ENCODE data around the gene OSBP2. TPM values are rescaled to one million over a fixed set of nuclear protein-coding genes. Genes with fewer than 3 reads are reported as not detected.

The OSBP2 gene
- total RNA-seq, 1 experiment from 2014 or later = 10.2 TPM

DNA sequence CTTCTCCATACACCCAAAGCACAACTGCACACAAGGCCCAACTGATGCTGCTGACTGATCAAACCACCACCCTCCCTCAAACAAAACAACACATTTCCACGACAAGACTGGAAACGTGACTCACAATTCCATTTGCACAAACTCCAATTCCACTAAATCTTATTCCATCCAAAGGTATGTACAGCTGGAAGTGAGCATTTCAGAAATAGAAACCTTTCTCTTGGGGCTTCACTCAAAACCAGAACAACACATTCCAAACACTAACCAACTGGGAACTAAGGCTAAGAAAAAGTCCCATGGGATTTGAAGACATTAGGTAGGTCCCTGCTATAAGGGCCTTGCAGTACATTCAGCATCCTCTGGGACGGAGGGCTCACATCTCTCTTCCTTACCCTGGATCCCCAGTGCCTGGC is 254.3 kb downstream of the OSBP2 start:
- DNase-seq (no peak), ATAC-seq (no peak)
- no peak overlapping the region for H2AFZ ChIP-seq (ENCODE audit: low read length)
- ChIA-PET CTCF (interaction anchor here (0.6 to 0.7 kb wide), 2 partner anchors 93 to 146 kb away, joined by 4 to 8 read pairs; no protein-coding TSS in a partner anchor), POLR2A (ENCODE audit: unreplicated experiment) (no interaction called here)
- no peaks in the 10 kb centered on the region for H3F3A ChIP-seq (ENCODE audit: low read length, unreplicated experiment)
- no peaks in the 10 kb centered on the region for H3K9me3 ChIP-seq (ENCODE audit: low read length)
- H3K36me3 ChIP-seq (ENCODE audit: low read depth, low read length) = peaks cover 16% of the 10 kb centered on the region
- no peaks in the 10 kb centered on the region for H3K79me2 ChIP-seq (ENCODE audit: low read length)
- H3K9me2 ChIP-seq (replicated peaks; ENCODE audit: low read length) = no peaks in the 10 kb centered on the region
- H4K20me1 ChIP-seq (ENCODE audit: low read length) = no peaks in the 10 kb centered on the region
- TF ChIP-seq EZH2 (IDR thresholded peaks at IDR 0.05; ENCODE audit: low read length, unreplicated experiment) (no peak), EZH2phosphoT487 (IDR thresholded peaks at IDR 0.05; ENCODE audit: borderline replicate concordance, low read length) (no peak)
- TF ChIP-seq, protein P1, sequence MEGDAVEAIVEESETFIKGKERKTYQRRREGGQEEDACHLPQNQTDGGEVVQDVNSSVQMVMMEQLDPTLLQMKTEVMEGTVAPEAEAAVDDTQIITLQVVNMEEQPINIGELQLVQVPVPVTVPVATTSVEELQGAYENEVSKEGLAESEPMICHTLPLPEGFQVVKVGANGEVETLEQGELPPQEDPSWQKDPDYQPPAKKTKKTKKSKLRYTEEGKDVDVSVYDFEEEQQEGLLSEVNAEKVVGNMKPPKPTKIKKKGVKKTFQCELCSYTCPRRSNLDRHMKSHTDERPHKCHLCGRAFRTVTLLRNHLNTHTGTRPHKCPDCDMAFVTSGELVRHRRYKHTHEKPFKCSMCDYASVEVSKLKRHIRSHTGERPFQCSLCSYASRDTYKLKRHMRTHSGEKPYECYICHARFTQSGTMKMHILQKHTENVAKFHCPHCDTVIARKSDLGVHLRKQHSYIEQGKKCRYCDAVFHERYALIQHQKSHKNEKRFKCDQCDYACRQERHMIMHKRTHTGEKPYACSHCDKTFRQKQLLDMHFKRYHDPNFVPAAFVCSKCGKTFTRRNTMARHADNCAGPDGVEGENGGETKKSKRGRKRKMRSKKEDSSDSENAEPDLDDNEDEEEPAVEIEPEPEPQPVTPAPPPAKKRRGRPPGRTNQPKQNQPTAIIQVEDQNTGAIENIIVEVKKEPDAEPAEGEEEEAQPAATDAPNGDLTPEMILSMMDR (conservative IDR thresholded peaks at IDR 0.05; ENCODE audit: low read depth, low read length) = no peak
- H3K27ac ChIP-seq (ENCODE audit: low read length) = no peak overlapping the region
- intact Hi-C loops (cut with micrococcal nuclease) = loop anchor here (2.0 to 10.0 kb wide), 2 partner anchors 136 to 286 kb away; no protein-coding TSS in a partner anchor
- H3K4me1 ChIP-seq (ENCODE audit: insufficient read depth, low read length) = no peaks in the 10 kb centered on the region
- no peak overlapping the region for H3K4me3 ChIP-seq (ENCODE audit: low read length)
- BruUV-seq (replicated peaks) = no TSS peak
- no peaks in the 10 kb centered on the region for H3K27me3 ChIP-seq (ENCODE audit: low read length)
- no peak overlapping the region for H3K9ac ChIP-seq (ENCODE audit: low read length)
- no peak overlapping the region for H3K4me2 ChIP-seq (ENCODE audit: low read length)

DNA sequence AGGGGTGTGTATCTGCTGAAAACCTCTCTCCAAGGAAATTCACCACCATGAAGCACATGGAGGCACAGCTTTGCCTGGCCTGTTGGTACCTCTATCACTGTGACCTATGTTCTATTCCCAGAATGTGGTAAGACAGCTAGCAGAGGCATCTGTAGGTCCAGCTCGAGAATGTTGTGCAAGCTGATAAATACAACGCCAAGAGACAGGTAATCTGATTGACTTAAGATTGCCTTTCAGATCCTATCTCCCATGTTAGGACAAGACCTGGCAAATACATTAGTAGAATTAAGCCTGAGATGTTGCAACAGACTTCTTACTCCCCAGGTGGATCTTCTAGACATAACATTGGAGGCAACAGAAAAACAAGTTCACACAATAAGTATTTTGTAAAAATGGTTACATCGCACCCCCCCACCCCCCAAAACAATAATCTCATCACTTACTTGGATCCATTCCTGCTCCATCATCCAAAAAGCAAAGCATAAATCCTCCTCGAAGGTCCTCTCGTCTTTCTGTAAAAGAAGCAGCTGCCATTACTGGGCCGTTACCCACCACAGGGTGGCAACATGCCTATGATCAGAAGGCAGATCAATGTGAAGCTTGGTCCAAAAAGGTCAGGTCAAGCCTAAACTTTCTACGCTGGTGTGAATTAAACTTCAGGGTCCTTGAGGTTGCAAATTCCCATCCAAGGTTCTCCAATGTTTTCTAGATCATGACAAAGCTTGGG is 255.4 kb downstream of the OSBP2 start:
- Histone ChIP-seq H3K4me2 (ENCODE audit: low read length) (no peak overlapping the region), H4K20me1 (ENCODE audit: low read length) (no peaks in the 10 kb centered on the region), H3K9me3 (ENCODE audit: low read length) (no peaks in the 10 kb centered on the region), H2AFZ (ENCODE audit: low read length) (no peak overlapping the region), H3F3A (ENCODE audit: low read length, unreplicated experiment) (no peaks in the 10 kb centered on the region), H3K4me3 (ENCODE audit: low read length) (no peak overlapping the region), H3K27ac (ENCODE audit: low read length) (no peak overlapping the region), H3K36me3 (ENCODE audit: low read depth, low read length) (peaks cover 16% of the 10 kb centered on the region), H3K79me2 (ENCODE audit: low read length) (no peaks in the 10 kb centered on the region), H3K27me3 (ENCODE audit: low read length) (no peaks in the 10 kb centered on the region), H3K9me2 (replicated peaks; ENCODE audit: low read length) (no peaks in the 10 kb centered on the region), H3K9ac (ENCODE audit: low read length) (no peak overlapping the region), H3K4me1 (ENCODE audit: insufficient read depth, low read length) (no peaks in the 10 kb centered on the region)
- ChIA-PET POLR2A (ENCODE audit: unreplicated experiment) (no interaction called here), CTCF (interaction anchor here (0.7 kb wide), 1 partner anchor 132 kb away, joined by 5 read pairs; no protein-coding TSS in a partner anchor)
- TF ChIP-seq EZH2phosphoT487 (IDR thresholded peaks at IDR 0.05; ENCODE audit: borderline replicate concordance, low read length) = no peak
- no peak for TF ChIP-seq EZH2 (IDR thresholded peaks at IDR 0.05; ENCODE audit: low read length, unreplicated experiment)
- TF ChIP-seq, protein P1 (conservative IDR thresholded peaks at IDR 0.05; ENCODE audit: low read depth, low read length) = no peak
- BruUV-seq (replicated peaks) = no TSS peak
- ATAC-seq (no peak), DNase-seq (no peak)
- intact Hi-C loops (cut with micrococcal nuclease) = loop anchor here (2.0 to 10.0 kb wide), 2 partner anchors 135 to 285 kb away; no protein-coding TSS in a partner anchor

DNA sequence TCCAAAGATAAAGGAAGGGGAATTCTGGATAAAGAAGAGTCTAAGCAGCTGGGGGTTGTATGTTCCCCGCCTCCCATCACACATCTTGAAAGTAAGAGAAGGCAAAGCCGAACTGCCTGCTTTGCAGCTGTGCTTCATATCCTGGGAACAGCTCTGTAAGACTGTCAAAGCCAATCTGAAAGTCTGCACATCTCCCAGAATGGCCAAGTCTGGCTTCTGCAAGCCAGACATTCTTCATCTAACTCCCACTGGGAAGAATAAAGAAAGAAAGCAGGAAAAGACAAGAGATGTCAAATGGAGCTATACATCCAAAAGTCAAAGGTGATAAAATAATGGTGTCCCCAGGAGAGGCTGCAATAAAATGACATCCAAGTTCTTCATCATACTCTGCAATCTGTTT is 258.5 kb downstream of the OSBP2 start:
- Histone ChIP-seq H3K9me2 (replicated peaks; ENCODE audit: low read length) (no peaks in the 10 kb centered on the region), H3K9me3 (ENCODE audit: low read length) (no peaks in the 10 kb centered on the region), H3K79me2 (ENCODE audit: low read length) (no peaks in the 10 kb centered on the region), H4K20me1 (ENCODE audit: low read length) (no peaks in the 10 kb centered on the region), H3K36me3 (ENCODE audit: low read depth, low read length) (peaks cover 16% of the 10 kb centered on the region; the same call in 1 of the 2 replicates), H3K9ac (ENCODE audit: low read length) (no peak overlapping the region), H3K4me1 (ENCODE audit: insufficient read depth, low read length) (no peaks in the 10 kb centered on the region), H3K27ac (ENCODE audit: low read length) (no peak overlapping the region), H3F3A (ENCODE audit: low read length, unreplicated experiment) (no peaks in the 10 kb centered on the region), H3K4me2 (ENCODE audit: low read length) (no peak overlapping the region), H3K4me3 (ENCODE audit: low read length) (no peak overlapping the region), H3K27me3 (ENCODE audit: low read length) (no peaks in the 10 kb centered on the region), H2AFZ (ENCODE audit: low read length) (no peak overlapping the region)
- TF ChIP-seq, protein P1 (conservative IDR thresholded peaks at IDR 0.05; ENCODE audit: low read depth, low read length) = no peak
- TF ChIP-seq EZH2phosphoT487 (IDR thresholded peaks at IDR 0.05; ENCODE audit: borderline replicate concordance, low read length) = no peak
- no peak for TF ChIP-seq EZH2 (IDR thresholded peaks at IDR 0.05; ENCODE audit: low read length, unreplicated experiment)
- BruUV-seq (replicated peaks) = no TSS peak
- DNase-seq = no peak
- POLR2A ChIA-PET (ENCODE audit: unreplicated experiment) = no interaction called here
- CTCF ChIA-PET = no interaction called here
- ATAC-seq = no peak
- intact Hi-C loops (cut with micrococcal nuclease) = no loop called here

Measured in PC-3 (cell line).